ENCODE results near the gene KRT37.
"Not testable (repeated sequence)": the region's sequence is repeated elsewhere in the genome, so short reads cannot be mapped to it uniquely, and the experiment has no call there.

DNA sequence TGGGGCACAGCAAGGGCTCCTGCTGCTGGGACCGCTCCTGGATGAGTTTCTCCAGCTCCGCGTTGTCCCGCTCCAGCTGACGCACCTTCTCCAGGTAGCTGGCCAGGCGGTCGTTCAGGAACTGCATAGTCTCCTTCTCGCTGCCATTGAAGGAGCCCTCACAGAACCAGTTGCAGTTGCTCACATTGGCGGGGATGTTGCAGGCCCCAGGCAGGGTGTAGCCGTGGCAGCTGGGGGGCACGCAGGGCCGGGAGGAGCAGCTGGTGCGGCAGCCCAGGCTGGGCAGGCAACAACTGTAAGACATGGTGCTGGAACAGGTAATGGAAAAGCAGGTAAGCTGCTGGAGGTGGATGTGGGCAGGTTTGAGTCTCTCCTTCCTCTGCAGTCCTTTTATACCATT, 42.4 kb downstream of the KRT37 start, which contains the start of gene KRT34:
- not testable (repeated sequence) for TF ChIP-seq POLR2A, POLR2AphosphoS5, EP300 (IDR thresholded peaks at IDR 0.05)
- TF ChIP-seq, protein P1, sequence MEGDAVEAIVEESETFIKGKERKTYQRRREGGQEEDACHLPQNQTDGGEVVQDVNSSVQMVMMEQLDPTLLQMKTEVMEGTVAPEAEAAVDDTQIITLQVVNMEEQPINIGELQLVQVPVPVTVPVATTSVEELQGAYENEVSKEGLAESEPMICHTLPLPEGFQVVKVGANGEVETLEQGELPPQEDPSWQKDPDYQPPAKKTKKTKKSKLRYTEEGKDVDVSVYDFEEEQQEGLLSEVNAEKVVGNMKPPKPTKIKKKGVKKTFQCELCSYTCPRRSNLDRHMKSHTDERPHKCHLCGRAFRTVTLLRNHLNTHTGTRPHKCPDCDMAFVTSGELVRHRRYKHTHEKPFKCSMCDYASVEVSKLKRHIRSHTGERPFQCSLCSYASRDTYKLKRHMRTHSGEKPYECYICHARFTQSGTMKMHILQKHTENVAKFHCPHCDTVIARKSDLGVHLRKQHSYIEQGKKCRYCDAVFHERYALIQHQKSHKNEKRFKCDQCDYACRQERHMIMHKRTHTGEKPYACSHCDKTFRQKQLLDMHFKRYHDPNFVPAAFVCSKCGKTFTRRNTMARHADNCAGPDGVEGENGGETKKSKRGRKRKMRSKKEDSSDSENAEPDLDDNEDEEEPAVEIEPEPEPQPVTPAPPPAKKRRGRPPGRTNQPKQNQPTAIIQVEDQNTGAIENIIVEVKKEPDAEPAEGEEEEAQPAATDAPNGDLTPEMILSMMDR (IDR thresholded peaks at IDR 0.05), result not testable (repeated sequence)
